SW480 (cell line): ENCODE results near the gene TENM4.
A peak's percentile ranks its signal among the peaks of the same experiment; 100 is the strongest.

ENCODE experiments used
- DNase-seq: peaks from one replicate; pipeline ENCODE4 v3.0.0-alpha.2; 2016; ENCODE audit warnings: low spot score

TENM4 gene

GRCh38 chr11:79084382-79084781 lies 356.4 kb downstream of the TENM4 start:
- DNase-seq: no peak

- no peak for DNase-seq
Observed at GRCh38 chr11:79083352-79083751, 357.5 kb downstream of the TENM4 start.

- no peak for DNase-seq
Observed at GRCh38 chr11:79082907-79083306, 357.9 kb downstream of the TENM4 start.

- DNase-seq: no peak
Observed at GRCh38 chr11:79082280-79082679, 358.6 kb downstream of the TENM4 start.

- no peak for DNase-seq
Observed at GRCh38 chr11:79081471-79082031, 359.3 kb downstream of the TENM4 start.

- DNase-seq: no peak
Observed at GRCh38 chr11:79080551-79080950, 360.3 kb downstream of the TENM4 start.

GRCh38 chr11:79078999-79079398 lies 361.8 kb downstream of the TENM4 start:
- DNase-seq: no peak

- no peak for DNase-seq
Observed at GRCh38 chr11:79078456-79078855, 362.4 kb downstream of the TENM4 start.

- DNase-seq: no peak
Observed at GRCh38 chr11:79077702-79078330, 363.0 kb downstream of the TENM4 start.

GRCh38 chr11:79076526-79077115 lies 364.2 kb downstream of the TENM4 start:
- peak; percentile 25 for DNase-seq

- no peak for DNase-seq
Observed at GRCh38 chr11:79074547-79074946, 366.3 kb downstream of the TENM4 start.

- DNase-seq: no peak
Observed at GRCh38 chr11:79071190-79071589, 369.6 kb downstream of the TENM4 start.

GRCh38 chr11:79070518-79070917 lies 370.3 kb downstream of the TENM4 start:
- DNase-seq: no peak

GRCh38 chr11:79069504-79069903 lies 371.3 kb downstream of the TENM4 start:
- DNase-seq: no peak

- DNase-seq: no peak
Observed at GRCh38 chr11:79068356-79068755, 372.5 kb downstream of the TENM4 start.

GRCh38 chr11:79067352-79067679 lies 373.5 kb downstream of the TENM4 start:
- no peak for DNase-seq

GRCh38 chr11:79066456-79067351 lies 374.1 kb downstream of the TENM4 start:
- DNase-seq: no peak

GRCh38 chr11:79062814-79063762 lies 377.7 kb downstream of the TENM4 start:
- no peak for DNase-seq

GRCh38 chr11:79060081-79060953 lies 380.5 kb downstream of the TENM4 start:
- DNase-seq: no peak

GRCh38 chr11:79059141-79059540 lies 381.7 kb downstream of the TENM4 start:
- no peak for DNase-seq
